Lower leg skin (tissue), 3 donors: ENCODE measurements around the gene MAX.

Experiments used
- CTCF ChIP-seq, 3 donors: fragments of 450-650 bp; IDR thresholded peaks; one replicate each; pipeline ENCODE4 v1.5.1; 2016; ENCODE audit warnings: antibody characterized with exemption in 3 of 3, mild to moderate bottlenecking in 3 of 3, moderate library complexity in 2 of 3
- POLR2A ChIP-seq, 2 donors: fragments of 450-650 bp; IDR thresholded peaks; one replicate each; pipeline ENCODE4 v1.6.1; 2016 to 2017; ENCODE audit warnings: antibody characterized with exemption in 2 of 2, mild to moderate bottlenecking in 1 of 2, moderate library complexity in 1 of 2

GRCh38 chr14:65032319-65032718 is 70.0 kb downstream of the MAX start:
- TF ChIP-seq POLR2A (IDR thresholded peaks at IDR 0.05) (no peak), CTCF (IDR thresholded peaks at IDR 0.05) (no peak)
